ENCODE measurements around the gene SLC1A7. TPM values are rescaled to one million over a fixed set of nuclear protein-coding genes. Genes with fewer than 3 reads are reported as not detected.

SLC1A7 gene
- total and polyA plus RNA-seq, 2 of the 13 experiments (the other 11 are each of a cell fraction or from before 2014, with no cell fraction given), result 0.04 to 2.0 TPM

DNA sequence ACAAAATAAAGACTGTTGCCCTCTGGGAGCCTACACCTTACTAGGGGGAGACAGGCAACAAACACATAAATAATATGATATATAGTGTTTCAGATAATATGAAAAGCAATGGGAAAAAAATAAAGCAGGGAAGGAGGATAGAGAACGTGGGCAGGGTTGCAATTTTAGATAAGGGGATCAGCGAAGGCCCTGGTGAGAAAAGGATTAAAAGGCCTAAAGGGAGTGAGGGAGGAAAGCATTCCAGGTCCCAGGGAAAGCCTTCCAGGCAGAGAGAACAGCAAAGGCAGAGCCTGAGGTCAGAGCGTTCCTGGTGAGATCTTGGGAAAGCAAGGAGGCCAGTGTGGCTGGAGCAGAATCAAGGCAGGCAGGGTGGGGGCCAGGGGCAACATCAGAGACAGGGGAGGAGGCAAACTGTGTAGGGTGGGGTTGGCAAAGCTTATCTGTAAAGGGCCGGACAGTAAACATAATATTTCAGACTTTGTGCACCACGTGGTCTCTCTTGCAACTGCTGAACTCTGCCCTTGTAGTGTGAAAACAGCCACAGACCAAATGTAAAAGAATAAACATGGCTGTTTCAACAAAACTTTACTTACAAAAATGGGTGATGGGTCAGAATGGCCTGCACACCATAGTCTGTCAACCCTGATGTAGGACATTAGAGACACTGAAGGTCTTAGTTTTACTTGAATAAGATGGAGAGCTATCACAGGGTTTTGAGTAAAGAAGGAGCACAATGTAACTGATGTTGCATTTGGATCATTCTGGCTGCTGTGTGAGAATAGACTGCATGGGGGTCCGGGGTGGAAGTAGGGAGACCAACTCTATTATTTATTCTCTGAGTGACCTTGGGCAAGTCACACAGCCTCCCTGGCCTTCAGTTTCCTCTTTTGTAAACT, 40.9 kb upstream of the SLC1A7 start (continued):
- TF ChIP-seq, protein P1, sequence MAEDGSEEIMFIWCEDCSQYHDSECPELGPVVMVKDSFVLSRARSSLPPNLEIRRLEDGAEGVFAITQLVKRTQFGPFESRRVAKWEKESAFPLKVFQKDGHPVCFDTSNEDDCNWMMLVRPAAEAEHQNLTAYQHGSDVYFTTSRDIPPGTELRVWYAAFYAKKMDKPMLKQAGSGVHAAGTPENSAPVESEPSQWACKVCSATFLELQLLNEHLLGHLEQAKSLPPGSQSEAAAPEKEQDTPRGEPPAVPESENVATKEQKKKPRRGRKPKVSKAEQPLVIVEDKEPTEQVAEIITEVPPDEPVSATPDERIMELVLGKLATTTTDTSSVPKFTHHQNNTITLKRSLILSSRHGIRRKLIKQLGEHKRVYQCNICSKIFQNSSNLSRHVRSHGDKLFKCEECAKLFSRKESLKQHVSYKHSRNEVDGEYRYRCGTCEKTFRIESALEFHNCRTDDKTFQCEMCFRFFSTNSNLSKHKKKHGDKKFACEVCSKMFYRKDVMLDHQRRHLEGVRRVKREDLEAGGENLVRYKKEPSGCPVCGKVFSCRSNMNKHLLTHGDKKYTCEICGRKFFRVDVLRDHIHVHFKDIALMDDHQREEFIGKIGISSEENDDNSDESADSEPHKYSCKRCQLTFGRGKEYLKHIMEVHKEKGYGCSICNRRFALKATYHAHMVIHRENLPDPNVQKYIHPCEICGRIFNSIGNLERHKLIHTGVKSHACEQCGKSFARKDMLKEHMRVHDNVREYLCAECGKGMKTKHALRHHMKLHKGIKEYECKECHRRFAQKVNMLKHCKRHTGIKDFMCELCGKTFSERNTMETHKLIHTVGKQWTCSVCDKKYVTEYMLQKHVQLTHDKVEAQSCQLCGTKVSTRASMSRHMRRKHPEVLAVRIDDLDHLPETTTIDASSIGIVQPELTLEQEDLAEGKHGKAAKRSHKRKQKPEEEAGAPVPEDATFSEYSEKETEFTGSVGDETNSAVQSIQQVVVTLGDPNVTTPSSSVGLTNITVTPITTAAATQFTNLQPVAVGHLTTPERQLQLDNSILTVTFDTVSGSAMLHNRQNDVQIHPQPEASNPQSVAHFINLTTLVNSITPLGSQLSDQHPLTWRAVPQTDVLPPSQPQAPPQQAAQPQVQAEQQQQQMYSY (CRISPR knock-in tag; IDR thresholded peaks at IDR 0.05), result 0 out of 2 replicates have a peak, but pooled peaks have one; percentile 36
- peak; percentile 83 for TF ChIP-seq ZNF629 (CRISPR knock-in tag; conservative IDR thresholded peaks at IDR 0.05)
- TF ChIP-seq, protein P2, sequence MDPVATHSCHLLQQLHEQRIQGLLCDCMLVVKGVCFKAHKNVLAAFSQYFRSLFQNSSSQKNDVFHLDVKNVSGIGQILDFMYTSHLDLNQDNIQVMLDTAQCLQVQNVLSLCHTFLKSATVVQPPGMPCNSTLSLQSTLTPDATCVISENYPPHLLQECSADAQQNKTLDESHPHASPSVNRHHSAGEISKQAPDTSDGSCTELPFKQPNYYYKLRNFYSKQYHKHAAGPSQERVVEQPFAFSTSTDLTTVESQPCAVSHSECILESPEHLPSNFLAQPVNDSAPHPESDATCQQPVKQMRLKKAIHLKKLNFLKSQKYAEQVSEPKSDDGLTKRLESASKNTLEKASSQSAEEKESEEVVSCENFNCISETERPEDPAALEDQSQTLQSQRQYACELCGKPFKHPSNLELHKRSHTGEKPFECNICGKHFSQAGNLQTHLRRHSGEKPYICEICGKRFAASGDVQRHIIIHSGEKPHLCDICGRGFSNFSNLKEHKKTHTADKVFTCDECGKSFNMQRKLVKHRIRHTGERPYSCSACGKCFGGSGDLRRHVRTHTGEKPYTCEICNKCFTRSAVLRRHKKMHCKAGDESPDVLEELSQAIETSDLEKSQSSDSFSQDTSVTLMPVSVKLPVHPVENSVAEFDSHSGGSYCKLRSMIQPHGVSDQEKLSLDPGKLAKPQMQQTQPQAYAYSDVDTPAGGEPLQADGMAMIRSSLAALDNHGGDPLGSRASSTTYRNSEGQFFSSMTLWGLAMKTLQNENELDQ (CRISPR knock-in tag; IDR thresholded peaks at IDR 0.05; ENCODE audit: borderline replicate concordance), result no peak
- no peak for TF ChIP-seq ARHGAP35 (CRISPR knock-in tag; IDR thresholded peaks at IDR 0.05; ENCODE audit: borderline replicate concordance)
- TF ChIP-seq GATAD1 (CRISPR knock-in tag; IDR thresholded peaks at IDR 0.05), result 0 out of 2 replicates have a peak, but pooled peaks have one; percentile 10
- TF ChIP-seq ZNF75D (CRISPR knock-in tag; IDR thresholded peaks at IDR 0.05; ENCODE audit: borderline replicate concordance), result no peak
- no peak for TF ChIP-seq ZNF44 (CRISPR knock-in tag; IDR thresholded peaks at IDR 0.05)
- peak; percentile 78 for TF ChIP-seq ZSCAN9 (CRISPR knock-in tag; IDR thresholded peaks at IDR 0.05; ENCODE audit: borderline replicate concordance)
- TF ChIP-seq, protein P3, sequence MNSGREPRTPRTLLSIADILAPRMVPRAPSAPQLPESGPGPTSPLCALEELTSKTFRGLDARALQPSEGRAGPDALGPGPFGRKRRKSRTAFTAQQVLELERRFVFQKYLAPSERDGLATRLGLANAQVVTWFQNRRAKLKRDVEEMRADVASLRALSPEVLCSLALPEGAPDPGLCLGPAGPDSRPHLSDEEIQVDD (CRISPR knock-in tag; IDR thresholded peaks at IDR 0.05; ENCODE audit: borderline replicate concordance), result no peak
- TF ChIP-seq NR1H2 (CRISPR knock-in tag; IDR thresholded peaks at IDR 0.05; ENCODE audit: borderline replicate concordance, low read depth), result no peak
- TF ChIP-seq DMAP1 (CRISPR knock-in tag; IDR thresholded peaks at IDR 0.05), result peak; percentile 85
- 0 out of 2 replicates have a peak, but pooled peaks have one; percentile 21 for TF ChIP-seq ETV6 (CRISPR knock-in tag; conservative IDR thresholded peaks at IDR 0.05)
- peak; percentile 82; the same call in 1 of the 2 replicates for TF ChIP-seq ZNF607 (CRISPR knock-in tag; IDR thresholded peaks at IDR 0.05; ENCODE audit: borderline replicate concordance)
- TF ChIP-seq REXO4 (CRISPR knock-in tag; IDR thresholded peaks at IDR 0.05; ENCODE audit: borderline replicate concordance), result no peak
- TF ChIP-seq, protein P4, sequence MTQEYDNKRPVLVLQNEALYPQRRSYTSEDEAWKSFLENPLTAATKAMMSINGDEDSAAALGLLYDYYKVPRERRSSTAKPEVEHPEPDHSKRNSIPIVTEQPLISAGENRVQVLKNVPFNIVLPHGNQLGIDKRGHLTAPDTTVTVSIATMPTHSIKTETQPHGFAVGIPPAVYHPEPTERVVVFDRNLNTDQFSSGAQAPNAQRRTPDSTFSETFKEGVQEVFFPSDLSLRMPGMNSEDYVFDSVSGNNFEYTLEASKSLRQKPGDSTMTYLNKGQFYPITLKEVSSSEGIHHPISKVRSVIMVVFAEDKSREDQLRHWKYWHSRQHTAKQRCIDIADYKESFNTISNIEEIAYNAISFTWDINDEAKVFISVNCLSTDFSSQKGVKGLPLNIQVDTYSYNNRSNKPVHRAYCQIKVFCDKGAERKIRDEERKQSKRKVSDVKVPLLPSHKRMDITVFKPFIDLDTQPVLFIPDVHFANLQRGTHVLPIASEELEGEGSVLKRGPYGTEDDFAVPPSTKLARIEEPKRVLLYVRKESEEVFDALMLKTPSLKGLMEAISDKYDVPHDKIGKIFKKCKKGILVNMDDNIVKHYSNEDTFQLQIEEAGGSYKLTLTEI (CRISPR knock-in tag; conservative IDR thresholded peaks at IDR 0.05), result no peak
- TF ChIP-seq ZNF101 (CRISPR knock-in tag; IDR thresholded peaks at IDR 0.05; ENCODE audit: borderline replicate concordance, low read depth), result no peak
- TF ChIP-seq, protein P5, sequence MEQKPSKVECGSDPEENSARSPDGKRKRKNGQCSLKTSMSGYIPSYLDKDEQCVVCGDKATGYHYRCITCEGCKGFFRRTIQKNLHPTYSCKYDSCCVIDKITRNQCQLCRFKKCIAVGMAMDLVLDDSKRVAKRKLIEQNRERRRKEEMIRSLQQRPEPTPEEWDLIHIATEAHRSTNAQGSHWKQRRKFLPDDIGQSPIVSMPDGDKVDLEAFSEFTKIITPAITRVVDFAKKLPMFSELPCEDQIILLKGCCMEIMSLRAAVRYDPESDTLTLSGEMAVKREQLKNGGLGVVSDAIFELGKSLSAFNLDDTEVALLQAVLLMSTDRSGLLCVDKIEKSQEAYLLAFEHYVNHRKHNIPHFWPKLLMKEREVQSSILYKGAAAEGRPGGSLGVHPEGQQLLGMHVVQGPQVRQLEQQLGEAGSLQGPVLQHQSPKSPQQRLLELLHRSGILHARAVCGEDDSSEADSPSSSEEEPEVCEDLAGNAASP (CRISPR knock-in tag; IDR thresholded peaks at IDR 0.05; ENCODE audit: borderline replicate concordance), result peak; percentile 75
- TF ChIP-seq MED8 (CRISPR knock-in tag; IDR thresholded peaks at IDR 0.05; ENCODE audit: insufficient replicate concordance), result no peak

Data from HepG2 (cell line).